H9 (cell line): ENCODE data around the gene ITPA. TPM values are rescaled to one million over a fixed set of nuclear protein-coding genes. Genes with fewer than 3 reads are reported as not detected.
A peak's percentile ranks its signal among the peaks of the same experiment; 100 is the strongest.

Experiments
- DNase-seq: peaks from one replicate; pipeline ENCODE4 v3.0.0-alpha.2; 2017
- H2AFZ ChIP-seq: one replicate; pipeline ENCODE4 v1.6.1; 2013; ENCODE audit warnings: mild to moderate bottlenecking, low read length, control low read depth, moderate library complexity
- H2AK5ac ChIP-seq: 2 replicates; pipeline ENCODE4 v1.6.1; 2013; ENCODE audit warnings: low read length, control low read depth, mixed read lengths; ENCODE audit not compliant: insufficient read length
- H2BK120ac ChIP-seq: one replicate; pipeline ENCODE4 v1.6.1; 2013; ENCODE audit warnings: low read depth, mild to moderate bottlenecking, low read length, control low read depth, inconsistent platforms; ENCODE audit not compliant: poor library complexity, severe bottlenecking
- H2BK12ac ChIP-seq: 2 replicates; pipeline ENCODE4 v1.6.1; 2013; ENCODE audit warnings: low read length, control low read depth, mixed read lengths, low read depth; ENCODE audit not compliant: insufficient read length
- H2BK15ac ChIP-seq: 2 replicates; pipeline ENCODE4 v1.6.1; 2013; ENCODE audit warnings: low read depth, low read length, control low read depth
- H2BK20ac ChIP-seq: one replicate; pipeline ENCODE4 v1.6.1; 2013; ENCODE audit warnings: low read depth, mild to moderate bottlenecking, low read length, control low read depth, inconsistent platforms; ENCODE audit not compliant: poor library complexity, severe bottlenecking
- H2BK5ac ChIP-seq: 2 replicates; pipeline ENCODE4 v1.6.1; 2013; ENCODE audit warnings: low read length, control low read depth, mixed read lengths; ENCODE audit not compliant: insufficient read length
- H3K14ac ChIP-seq: 2 replicates; pipeline ENCODE4 v1.6.1; 2013; ENCODE audit warnings: low read length, control low read depth; ENCODE audit not compliant: insufficient read depth
- H3K18ac ChIP-seq: 2 replicates; pipeline ENCODE4 v1.6.1; 2013; ENCODE audit warnings: low read depth, mild to moderate bottlenecking, mixed read lengths, low read length, control low read depth; ENCODE audit not compliant: insufficient read length
- H3K23ac ChIP-seq: 2 replicates; pipeline ENCODE4 v1.6.1; 2013; ENCODE audit warnings: low read length, control low read depth, mixed read lengths, low read depth; ENCODE audit not compliant: insufficient read length
- H3K23me2 ChIP-seq: 2 replicates; pipeline ENCODE4 v1.6.1; 2013; ENCODE audit warnings: low read depth, mild to moderate bottlenecking, mixed read lengths, low read length, control low read depth; ENCODE audit not compliant: insufficient read length, poor library complexity, severe bottlenecking
- H3K27ac ChIP-seq: 2 replicates; pipeline ENCODE4 v1.5.1; 2013; ENCODE audit warnings: low read length, control low read depth, mixed read lengths, low read depth; ENCODE audit not compliant: insufficient read length
- H3K27me3 ChIP-seq: 2 replicates; pipeline ENCODE4 v1.6.1; 2013; ENCODE audit warnings: low read length, control low read depth, inconsistent platforms; ENCODE audit not compliant: insufficient read depth
- H3K4ac ChIP-seq: 2 replicates; pipeline ENCODE4 v1.6.1; 2013; ENCODE audit warnings: low read depth, mild to moderate bottlenecking, control low read depth, inconsistent platforms, low read length, moderate library complexity
- H3K4me1 ChIP-seq: 2 replicates; pipeline ENCODE4 v1.6.1; 2013; ENCODE audit warnings: low read length, control low read depth, inconsistent platforms; ENCODE audit not compliant: insufficient read depth
- H3K4me2 ChIP-seq: 2 replicates; pipeline ENCODE4 v1.6.1; 2013; ENCODE audit warnings: low read length, control low read depth, mixed read lengths; ENCODE audit not compliant: insufficient read length, insufficient read depth
- H3K56ac ChIP-seq: 2 replicates; pipeline ENCODE4 v1.6.1; 2013; ENCODE audit warnings: low read depth, mild to moderate bottlenecking, mixed read lengths, low read length, control low read depth; ENCODE audit not compliant: insufficient read length
- H3K79me1 ChIP-seq: 2 replicates; pipeline ENCODE4 v1.6.1; 2013; ENCODE audit warnings: low read depth, mild to moderate bottlenecking, moderate library complexity, low read length, control low read depth, inconsistent platforms; ENCODE audit not compliant: insufficient read depth, poor library complexity, severe bottlenecking
- H3K79me2 ChIP-seq: 2 replicates; pipeline ENCODE4 v1.6.1; 2013; ENCODE audit warnings: low read length, control low read depth, inconsistent platforms; ENCODE audit not compliant: insufficient read depth
- H3K9ac ChIP-seq: 2 replicates; pipeline ENCODE4 v1.6.1; 2013; ENCODE audit warnings: low read length, control low read depth, mixed read lengths; ENCODE audit not compliant: insufficient read length; ENCODE audit errors: extremely low read depth
- H3K9me3 ChIP-seq: one replicate; pipeline ENCODE4 v1.6.1; 2013; ENCODE audit warnings: low read depth, low read length, inconsistent platforms; ENCODE audit not compliant: control insufficient read depth
- H3T11ph ChIP-seq: one replicate; pipeline ENCODE4 v1.6.1; 2013; ENCODE audit warnings: mild to moderate bottlenecking, low read length, control low read depth, inconsistent platforms
- H4K20me1 ChIP-seq: one replicate; pipeline ENCODE4 v1.6.1; 2013; ENCODE audit not compliant: control insufficient read depth, insufficient read length, insufficient read depth
- H4K5ac ChIP-seq: 2 replicates; pipeline ENCODE4 v1.6.1; 2013; ENCODE audit warnings: low read depth, mild to moderate bottlenecking, mixed read lengths, low read length, control low read depth; ENCODE audit not compliant: insufficient read length
- H4K8ac ChIP-seq: replicated peaks from 2 replicates; pipeline ENCODE4 v1.6.1; 2013; ENCODE audit warnings: low read length, control low read depth, mixed read lengths, low read depth; ENCODE audit not compliant: insufficient read length
- H4K91ac ChIP-seq: 2 replicates; pipeline ENCODE4 v1.6.1; 2013; ENCODE audit warnings: low read depth, mild to moderate bottlenecking, moderate library complexity, mixed read lengths, low read length, control low read depth; ENCODE audit not compliant: insufficient read length
- H3K27ac Mint-ChIP-seq, 3 experiments: 2 replicates in 2 of 3; 3 replicates in 1 of 3; pipeline ENCODE4 v1.8.0; 2020 to 2021; ENCODE audit warnings: mixed read lengths in 3 of 3, mild to moderate bottlenecking in 1 of 3, moderate library complexity in 1 of 3
- H3K27me3 Mint-ChIP-seq: 2 replicates; pipeline ENCODE4 v1.8.0; 2021; ENCODE audit warnings: low read depth, mild to moderate bottlenecking, moderate library complexity, mixed read lengths
- H3K36me3 Mint-ChIP-seq, 3 experiments: 2 replicates in 2 of 3; 3 replicates in 1 of 3; pipeline ENCODE4 v1.8.0; 2020 to 2021; ENCODE audit warnings: low read depth in 3 of 3, mixed read lengths in 3 of 3; ENCODE audit not compliant: insufficient read depth in 1 of 3
- H3K4me1 Mint-ChIP-seq, 2 experiments: 2 replicates each; pipeline ENCODE4 v1.8.0; 2020; ENCODE audit warnings: mixed read lengths in 2 of 2
- H3K4me3 Mint-ChIP-seq, 2 experiments: 2 replicates in 1 of 2; 3 replicates in 1 of 2; pipeline ENCODE4 v1.8.0; 2020 to 2021; ENCODE audit warnings: mild to moderate bottlenecking in 2 of 2, mixed read lengths in 2 of 2, moderate library complexity in 1 of 2
- H3K9me3 Mint-ChIP-seq, 2 experiments: 2 replicates in 1 of 2; 3 replicates in 1 of 2; pipeline ENCODE4 v1.8.0; 2020; ENCODE audit warnings: mild to moderate bottlenecking in 2 of 2, mixed read lengths in 2 of 2, moderate library complexity in 1 of 2
- WGBS: extraction: QIAGEN DNeasy Blood & Tissue Kit; methylation state at CpG from one replicate; pipeline ENCODE4 v1.1.7; 2013; ENCODE audit warnings: missing lambda C conversion rate, low lambda C conversion rate, mixed read lengths; ENCODE audit not compliant: insufficient read length; ENCODE audit errors: extremely low coverage; 5-methylcytosine and 5-hydroxymethylcytosine counted together
- total RNA-seq: library from RNA; stranded (reverse); gene quantifications from 2 replicates; pipeline ENCODE4 v1.2.1, GENCODE V29; 2021
- TF ChIP-seq, protein P1 (sequence below): fragments of 200-600 bp; sonication (generic); conservative IDR thresholded peaks from 3 replicates; pipeline ENCODE4 v1.8.0; 2021; ENCODE audit warnings: antibody characterized with exemption, mild to moderate bottlenecking

Gene ITPA
- total RNA-seq, 1 experiment from 2014 or later, result 74.5 TPM

DNA sequence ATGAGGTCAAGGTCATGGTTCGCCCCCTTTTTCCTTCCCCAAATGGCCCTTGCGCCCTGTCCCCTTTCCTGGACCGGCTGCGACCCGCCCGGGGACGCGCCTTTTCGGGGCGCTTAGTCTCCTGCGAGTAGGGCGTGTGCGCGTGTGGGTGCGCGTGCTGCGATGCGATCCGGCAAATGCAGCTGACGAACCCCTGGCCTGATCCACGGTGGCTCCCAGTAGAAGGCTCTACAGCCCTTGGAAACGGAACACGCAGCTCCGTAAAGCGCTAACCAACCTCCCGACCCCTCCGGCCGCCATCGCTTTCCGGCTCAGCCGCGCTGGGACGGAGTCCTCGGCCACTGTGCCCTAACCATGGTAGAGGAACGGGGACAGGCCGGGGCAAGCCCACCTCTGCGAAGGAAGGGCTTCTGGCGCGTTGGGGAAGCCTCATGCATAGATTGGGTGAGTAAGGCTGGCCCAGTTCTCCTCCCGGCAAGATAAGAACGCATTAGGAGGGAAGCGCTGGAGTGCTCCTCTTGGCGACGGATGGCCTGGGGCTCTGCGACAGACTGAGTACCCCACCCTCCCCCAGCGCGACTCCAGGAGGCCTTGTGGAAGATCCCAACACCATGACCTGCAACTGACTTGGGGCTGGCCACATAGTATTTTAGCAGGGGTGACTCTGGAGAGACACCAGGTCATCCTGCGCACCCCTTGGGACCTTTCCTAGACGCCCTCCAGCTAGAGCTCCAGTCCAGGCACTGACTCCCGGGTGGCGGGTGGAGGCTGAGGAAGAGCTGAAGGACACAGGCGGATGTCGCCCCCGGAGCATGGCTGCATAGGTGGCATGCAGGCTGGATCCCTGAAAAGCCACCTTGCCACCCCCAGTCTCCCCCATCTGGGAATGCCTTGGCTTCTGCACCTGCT is 30.8 kb downstream of the ITPA start:
- Histone ChIP-seq H2AK5ac (no peak overlapping the region), H2BK15ac (no peak overlapping the region), H3K27ac (no peak overlapping the region), H3K9ac (peak overlapping the region; percentile 1), H3K79me1 (no peaks in the 10 kb centered on the region), H2BK120ac (no peak overlapping the region), H3K4me1 (no peaks in the 10 kb centered on the region; the same call in 1 of the 2 replicates), H3K14ac (peak overlapping the region; percentile 33; the same call in 1 of the 2 replicates), H4K5ac (no peak overlapping the region), H3K9me3 (no peaks in the 10 kb centered on the region), H3K23me2 (peaks cover 18% of the 10 kb centered on the region), H2AFZ (no peak overlapping the region), H3K4ac (no peak overlapping the region), H3K23ac (no peak overlapping the region), H3T11ph (no peak overlapping the region), H4K91ac (no peak overlapping the region), H4K8ac (no peak overlapping the region), H3K4me2 (peak overlapping the region; percentile 52), H3K27me3 (peaks cover 18% of the 10 kb centered on the region; the same call in 1 of the 2 replicates), H2BK20ac (no peak overlapping the region), H3K18ac (no peak overlapping the region), H3K56ac (no peak overlapping the region), H4K20me1 (no peaks in the 10 kb centered on the region), H2BK5ac (no peak overlapping the region), H3K79me2 (no peaks in the 10 kb centered on the region), H2BK12ac (no peak overlapping the region)
- WGBS, result no CpG with 5 or more reads among the region's 54 CpGs
- no peak for DNase-seq
- H3K4me1 Mint-ChIP-seq, result peaks cover 16 to 27% of the 10 kb centered on the region in 2 experiments
- TF ChIP-seq, protein P1, sequence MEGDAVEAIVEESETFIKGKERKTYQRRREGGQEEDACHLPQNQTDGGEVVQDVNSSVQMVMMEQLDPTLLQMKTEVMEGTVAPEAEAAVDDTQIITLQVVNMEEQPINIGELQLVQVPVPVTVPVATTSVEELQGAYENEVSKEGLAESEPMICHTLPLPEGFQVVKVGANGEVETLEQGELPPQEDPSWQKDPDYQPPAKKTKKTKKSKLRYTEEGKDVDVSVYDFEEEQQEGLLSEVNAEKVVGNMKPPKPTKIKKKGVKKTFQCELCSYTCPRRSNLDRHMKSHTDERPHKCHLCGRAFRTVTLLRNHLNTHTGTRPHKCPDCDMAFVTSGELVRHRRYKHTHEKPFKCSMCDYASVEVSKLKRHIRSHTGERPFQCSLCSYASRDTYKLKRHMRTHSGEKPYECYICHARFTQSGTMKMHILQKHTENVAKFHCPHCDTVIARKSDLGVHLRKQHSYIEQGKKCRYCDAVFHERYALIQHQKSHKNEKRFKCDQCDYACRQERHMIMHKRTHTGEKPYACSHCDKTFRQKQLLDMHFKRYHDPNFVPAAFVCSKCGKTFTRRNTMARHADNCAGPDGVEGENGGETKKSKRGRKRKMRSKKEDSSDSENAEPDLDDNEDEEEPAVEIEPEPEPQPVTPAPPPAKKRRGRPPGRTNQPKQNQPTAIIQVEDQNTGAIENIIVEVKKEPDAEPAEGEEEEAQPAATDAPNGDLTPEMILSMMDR, result no peak
- peaks cover 0 to 5% (median 4%) of the 10 kb centered on the region in 3 experiments; a peak in 1 of 7 replicates for H3K36me3 Mint-ChIP-seq
- H3K9me3 Mint-ChIP-seq, result no peaks in the 10 kb centered on the region; a peak in 1 of 5 replicates
- peaks cover 67% of the 10 kb centered on the region for H3K27me3 Mint-ChIP-seq
- peak overlapping the region; percentile 88 to 95 for H3K4me3 Mint-ChIP-seq
- no peak overlapping the region for H3K27ac Mint-ChIP-seq
